H1 (cell line): ENCODE data around the gene MED16. TPM values are rescaled to one million over a fixed set of nuclear protein-coding genes. Genes with fewer than 3 reads are reported as not detected.

ENCODE experiments used
- CTCF ChIA-PET: fragments of 300-600 bp; sonication (Branson Sonifier 250); formaldehyde crosslinking; loops from one replicate; lab custom pipeline; 2021; ENCODE audit not compliant: partially characterized antibody; lab: Charles Lee
- POLR2A ChIA-PET: fragments of 300-600 bp; sonication (Branson Sonifier 250); formaldehyde crosslinking; loops from one replicate; lab custom pipeline; 2021; ENCODE audit warnings: inconsistent platforms; ENCODE audit not compliant: partially characterized antibody; lab: Charles Lee
- DNase-seq, 2 experiments: peaks; one replicate each; pipeline versions ENCODE4 v3.0.0 to v3.0.0-alpha.2; 2010 to 2022; ENCODE audit warnings: low spot score in 2 of 2, low read depth in 1 of 2, mixed read lengths in 1 of 2
- FAIRE-seq: peaks from 2 replicates; lab custom pipeline; 2011; peaks lifted over from hg19 to GRCh38; lab: Jason Lieb, UNC
- H2AFZ ChIP-seq: 2 replicates; pipeline ENCODE4 v1.8.1; 2012; ENCODE audit warnings: low read length, inconsistent platforms
- H2AK5ac ChIP-seq: 2 replicates; pipeline ENCODE4 v1.6.1; 2013; ENCODE audit warnings: low read depth, low read length
- H2BK120ac ChIP-seq: replicated peaks from 2 replicates; pipeline ENCODE3; 2013; ENCODE audit warnings: low read depth, low read length, inconsistent platforms
- H2BK12ac ChIP-seq: 2 replicates; pipeline ENCODE4 v1.6.1; 2013; ENCODE audit warnings: low read depth, low read length
- H2BK15ac ChIP-seq: 2 replicates; pipeline ENCODE4 v1.6.1; 2013; ENCODE audit warnings: low read length
- H2BK20ac ChIP-seq: 2 replicates; pipeline ENCODE4 v1.6.1; 2013; ENCODE audit warnings: low read length
- H2BK5ac ChIP-seq: 2 replicates; pipeline ENCODE4 v1.6.1; 2013; ENCODE audit warnings: low read depth, low read length
- H3K14ac ChIP-seq: 2 replicates; pipeline ENCODE4 v1.6.1; 2013; ENCODE audit warnings: inconsistent platforms; ENCODE audit not compliant: insufficient read length
- H3K18ac ChIP-seq: 2 replicates; pipeline ENCODE4 v1.6.1; 2013; ENCODE audit warnings: low read length; ENCODE audit errors: extremely low read depth
- H3K23ac ChIP-seq: 2 replicates; pipeline ENCODE4 v1.6.1; 2013; ENCODE audit warnings: inconsistent platforms; ENCODE audit not compliant: insufficient read length
- H3K23me2 ChIP-seq: 2 replicates; pipeline ENCODE4 v1.6.1; 2013; ENCODE audit warnings: low read depth, low read length
- H3K27ac ChIP-seq: 2 replicates; pipeline ENCODE4 v1.6.1; 2011; ENCODE audit warnings: low read depth, low read length, inconsistent platforms
- H3K27me3 ChIP-seq, 4 experiments: replicated peaks in 1 of 4; 1 replicate in 1 of 4; 2 replicates in 3 of 4; pipeline versions ENCODE4 v1.6.1 to v1.8.1; 2011 to 2013; ENCODE audit warnings: low read length in 3 of 4, mild to moderate bottlenecking in 3 of 4, inconsistent platforms in 2 of 4, mixed read lengths in 2 of 4, moderate library complexity in 1 of 4; ENCODE audit not compliant: control insufficient read depth in 3 of 4, insufficient read depth in 3 of 4; ENCODE audit errors: extremely low read depth in 1 of 4
- H3K36me3 ChIP-seq, 4 experiments: 2 replicates each; pipeline versions ENCODE4 v1.6.1 to v1.8.1; 2011 to 2013; ENCODE audit warnings: mild to moderate bottlenecking in 4 of 4, low read length in 3 of 4, moderate library complexity in 2 of 4, control low read depth in 1 of 4, inconsistent platforms in 1 of 4; ENCODE audit not compliant: insufficient read depth in 4 of 4, control insufficient read depth in 2 of 4
- H3K4ac ChIP-seq: replicated peaks from 2 replicates; pipeline ENCODE3; 2013; ENCODE audit warnings: low read length, low read depth, mixed read lengths, inconsistent platforms; ENCODE audit not compliant: insufficient read length
- H3K4me1 ChIP-seq, 4 experiments: replicated peaks in 1 of 4; 1 replicate in 1 of 4; 2 replicates in 3 of 4; pipeline versions ENCODE4 v1.6.1 to v1.8.1; 2011 to 2013; ENCODE audit warnings: low read length in 3 of 4, inconsistent platforms in 2 of 4, mixed read lengths in 1 of 4; ENCODE audit not compliant: insufficient read depth in 4 of 4, control insufficient read depth in 3 of 4
- H3K4me2 ChIP-seq, 2 experiments: 2 replicates each; pipeline versions ENCODE4 v1.6.1 to v1.8.1; 2011 to 2013; ENCODE audit warnings: low read depth in 2 of 2, low read length in 2 of 2, control low read depth in 1 of 2, inconsistent platforms in 1 of 2, mild to moderate bottlenecking in 1 of 2; ENCODE audit not compliant: insufficient read depth in 1 of 2
- H3K4me3 ChIP-seq, 4 experiments: fragments of 200-600, 300-600 bp in 1 of 4; sonication (generic), shearing (Covaris generic), sonication (Bioruptor Twin) in 1 of 4; 2 replicates each; pipeline versions ENCODE4 v1.5.1 to v1.8.1; 2011 to 2016; ENCODE audit warnings: low read length in 4 of 4, low read depth in 3 of 4, control low read depth in 2 of 4, inconsistent platforms in 2 of 4, mild to moderate bottlenecking in 2 of 4, mixed read lengths in 1 of 4, moderate library complexity in 1 of 4; ENCODE audit not compliant: insufficient read depth in 2 of 4; ENCODE audit errors: extremely low read depth in 1 of 4
- H3K56ac ChIP-seq: replicated peaks from 2 replicates; pipeline ENCODE3; 2013; ENCODE audit warnings: low read depth, mild to moderate bottlenecking, mixed read lengths, low read length, inconsistent platforms; ENCODE audit not compliant: insufficient read length
- H3K79me1 ChIP-seq: 2 replicates; pipeline ENCODE4 v1.6.1; 2013; ENCODE audit warnings: low read depth, low read length, control low read depth
- H3K79me2 ChIP-seq, 2 experiments: 2 replicates each; pipeline versions ENCODE4 v1.6.1 to v1.8.1; 2012 to 2013; ENCODE audit warnings: low read length in 2 of 2, mild to moderate bottlenecking in 2 of 2, inconsistent platforms in 1 of 2; ENCODE audit not compliant: insufficient read depth in 2 of 2, control insufficient read depth in 1 of 2
- H3K9ac ChIP-seq, 4 experiments: replicated peaks in 1 of 4; 1 replicate in 1 of 4; 2 replicates in 3 of 4; pipeline versions ENCODE4 v1.6.1 to v1.8.1; 2011 to 2013; ENCODE audit warnings: low read depth in 3 of 4, low read length in 3 of 4, control low read depth in 2 of 4, mild to moderate bottlenecking in 2 of 4, moderate library complexity in 2 of 4, inconsistent platforms in 1 of 4; ENCODE audit errors: extremely low read depth in 1 of 4
- H3K9me3 ChIP-seq, 2 experiments: 2 replicates each; pipeline versions ENCODE4 v1.6.1 to v1.8.1; 2012 to 2013; ENCODE audit warnings: mild to moderate bottlenecking in 2 of 2, moderate library complexity in 2 of 2, control low read depth in 1 of 2, inconsistent platforms in 1 of 2, low read depth in 1 of 2, low read length in 1 of 2, mixed read lengths in 1 of 2; ENCODE audit not compliant: insufficient read depth in 2 of 2
- H4K20me1 ChIP-seq, 2 experiments: replicated peaks in 1 of 2; 2 replicates each; pipeline versions ENCODE3 to v1.8.1; 2011 to 2013; ENCODE audit warnings: inconsistent platforms in 2 of 2, low read length in 2 of 2, mild to moderate bottlenecking in 1 of 2; ENCODE audit not compliant: insufficient read depth in 2 of 2, control insufficient read depth in 1 of 2
- H4K5ac ChIP-seq: 2 replicates; pipeline ENCODE4 v1.6.1; 2013; ENCODE audit warnings: low read length, low read depth, mixed read lengths, inconsistent platforms; ENCODE audit not compliant: insufficient read length
- H4K8ac ChIP-seq: 2 replicates; pipeline ENCODE4 v1.8.0; 2013; ENCODE audit warnings: mild to moderate bottlenecking, moderate library complexity, low read length, inconsistent platforms; ENCODE audit not compliant: insufficient read depth; ENCODE audit errors: extremely low read depth
- H4K91ac ChIP-seq: replicated peaks from 2 replicates; pipeline ENCODE3; 2013; ENCODE audit warnings: low read length, mixed read lengths, inconsistent platforms; ENCODE audit not compliant: insufficient read length
- ATF2 ChIP-seq: IDR thresholded peaks from 2 replicates; pipeline ENCODE4 v1.6.1; 2012; ENCODE audit warnings: low read length, inconsistent platforms
- CHD2 ChIP-seq: IDR thresholded peaks from 2 replicates; pipeline ENCODE4 v1.6.1; 2012; ENCODE audit warnings: low read length, improper control_type of control experiment
- KDM4A ChIP-seq: IDR thresholded peaks from one replicate; pipeline ENCODE4 v1.7.1; 2012; ENCODE audit warnings: low read depth, mild to moderate bottlenecking, moderate library complexity, low read length, inconsistent platforms; ENCODE audit not compliant: severe bottlenecking
- SAP30 ChIP-seq: fragments of 300-600 bp; sonication (generic); IDR thresholded peaks from 2 replicates; pipeline ENCODE4 v1.7.1; 2012; ENCODE audit warnings: low read length, moderate library complexity, mild to moderate bottlenecking, inconsistent platforms; ENCODE audit not compliant: insufficient read depth, insufficient replicate concordance
- WGBS, 2 experiments: shearing (Covaris generic) in 1 of 2; methylation state at CpG; one replicate each; pipeline versions ENCODE4 v1.1.6 to v1.1.7; 2013 to 2015; ENCODE audit warnings: low lambda C conversion rate in 2 of 2, mixed read lengths in 2 of 2, inconsistent platforms in 1 of 2, low coverage in 1 of 2, missing lambda C conversion rate in 1 of 2; ENCODE audit not compliant: insufficient replicate concordance in 2 of 2, insufficient coverage in 1 of 2, insufficient read length in 1 of 2; ENCODE audit errors: extremely low coverage in 1 of 2, missing lambda C conversion rate in 1 of 2; 5-methylcytosine and 5-hydroxymethylcytosine counted together
- polyA plus RNA-seq, 7 experiments: library from polyadenylated mRNA; depleted of rRNA in 3 of 7; stranded (reverse) in 5 of 7; unstranded in 2 of 7; fragments of >200 nt in 5 of 7; fragments of 200-250 nt in 2 of 7; gene quantifications; 1 replicate in 5 of 7; 2 replicates in 1 of 7; 4 replicates in 1 of 7; pipeline versions ENCODE4 v1.2.1 to v1.2.3, GENCODE V29; 2011 to 2013; ENCODE audit warnings: missing spikeins in 2 of 7, mixed read lengths in 2 of 7
- total RNA-seq: library from RNA; stranded (reverse); fragmentation: NEBNext Ultra II Directional; extraction: Animal tissue kit (Norgen Biotek cat#: 25700); gene quantifications from 2 replicates; pipeline ENCODE4 v1.2.1, GENCODE V29; 2021

The MED16 gene
- total and polyA plus RNA-seq, 2 of the 8 experiments (the other 6 are each of a cell fraction or from before 2014, with no cell fraction given): 51.0 to 67.2 TPM

- Histone ChIP-seq H3K9ac (no peak overlapping the region), H4K91ac (no peak overlapping the region), H3K4me2 (no peak overlapping the region), H4K20me1 (peaks cover 4 to 9% of the 10 kb centered on the region in 2 experiments), H3K36me3 (peaks cover 0 to 17% (median 0%) of the 10 kb centered on the region in 4 experiments; a peak in 2 of 8 replicates), H2BK15ac (no peak overlapping the region), H3K23ac (no peak overlapping the region), H3K18ac (no peak overlapping the region), H3K23me2 (no peaks in the 10 kb centered on the region), H3K27ac (no peak overlapping the region), H4K8ac (no peak overlapping the region), H3K4me3 (no peak overlapping the region), H2BK12ac (no peak overlapping the region), H3K9me3 (peaks cover 0 to 3% of the 10 kb centered on the region in 2 experiments; a peak in 1 of 4 replicates), H3K79me2 (no peaks in the 10 kb centered on the region), H2BK120ac (no peak overlapping the region), H3K56ac (no peak overlapping the region), H3K14ac (no peak overlapping the region), H2BK5ac (no peak overlapping the region), H3K79me1 (no peaks in the 10 kb centered on the region; the same call in 1 of the 2 replicates), H3K27me3 (no peaks in the 10 kb centered on the region), H3K4me1 (peaks cover 3 to 22% (median 7%) of the 10 kb centered on the region in 4 experiments), H4K5ac (no peak overlapping the region), H3K4ac (no peak overlapping the region), H2AFZ (no peak overlapping the region), H2AK5ac (no peak overlapping the region), H2BK20ac (no peak overlapping the region)
- CTCF ChIA-PET: interaction anchor here (1.5 to 2.8 kb wide), 2 partner anchors 13 to 48 kb away, joined by 3 to 10 read pairs; no protein-coding TSS in a partner anchor
- TF ChIP-seq ATF2 (no peak), CHD2 (no peak), SAP30 (no peak), KDM4A (no peak)
- 89% methylated on average over 7 of the region's 8 CpGs; no CpG with 5 or more reads in 1 of the 2 experiments for WGBS, 2 experiments
- POLR2A ChIA-PET: interaction anchor here (0.8 kb wide), 1 partner anchor 18 kb away, joined by 4 read pairs; the partner anchor contains the start of gene ELANE
- FAIRE-seq: no peak
- DNase-seq: no peak
Observed at GRCh38 chr19:870314-870713, 22.7 kb downstream of the MED16 start.
